A549 (cell line): ENCODE data around the gene UGT3A2.

Source experiments
- CBX8 ChIP-seq: fragments of 200-600 bp; sonication (generic); IDR thresholded peaks from 2 replicates; pipeline ENCODE4 v1.6.1; 2016
- CEBPB ChIP-seq, 2 experiments: fragments of >200 bp in 1 of 2; sonication (Bioruptor Twin) in 1 of 2; formaldehyde crosslinking in 1 of 2; IDR thresholded peaks; 2 replicates each; pipeline ENCODE4 v1.6.1; 2012 to 2016
- CHD4 ChIP-seq: fragments of 200-600 bp; sonication (generic); IDR thresholded peaks from 2 replicates; pipeline ENCODE4 v1.6.1; 2016; ENCODE audit warnings: antibody characterized with exemption, mild to moderate bottlenecking, borderline replicate concordance
- EHMT2 ChIP-seq: fragments of 200-600 bp; sonication (generic); IDR thresholded peaks from 2 replicates; pipeline ENCODE4 v1.6.1; 2016; ENCODE audit warnings: antibody characterized with exemption, low read depth, mild to moderate bottlenecking, moderate library complexity
- EP300 ChIP-seq, 2 experiments: fragments of >200 bp; sonication (Bioruptor Twin); formaldehyde crosslinking; IDR thresholded peaks; 2 replicates in 1 of 2; 3 replicates in 1 of 2; pipeline ENCODE4 v1.6.1; 2016 to 2017
- GATA3 ChIP-seq: IDR thresholded peaks from 2 replicates; pipeline ENCODE4 v1.6.1; 2012; ENCODE audit warnings: borderline replicate concordance
- HDAC2 ChIP-seq: fragments of 200-600 bp; sonication (generic); IDR thresholded peaks from 2 replicates; pipeline ENCODE4 v1.6.1; 2016
- MAZ ChIP-seq: fragments of 150-350 bp; IDR thresholded peaks from 2 replicates; pipeline ENCODE4 v1.6.1; 2014; ENCODE audit warnings: antibody characterized with exemption, low read depth, low read length, borderline replicate concordance
- TF ChIP-seq, protein P1 (sequence below): fragments of >200 bp; sonication (Bioruptor Twin); formaldehyde crosslinking; IDR thresholded peaks from 3 replicates; pipeline ENCODE4 v1.5.1; 2016
- TF ChIP-seq, protein P2 (sequence below): fragments of 450-650 bp; IDR thresholded peaks from 2 replicates; pipeline ENCODE4 v1.6.1; 2014; ENCODE audit warnings: antibody characterized with exemption

DNA sequence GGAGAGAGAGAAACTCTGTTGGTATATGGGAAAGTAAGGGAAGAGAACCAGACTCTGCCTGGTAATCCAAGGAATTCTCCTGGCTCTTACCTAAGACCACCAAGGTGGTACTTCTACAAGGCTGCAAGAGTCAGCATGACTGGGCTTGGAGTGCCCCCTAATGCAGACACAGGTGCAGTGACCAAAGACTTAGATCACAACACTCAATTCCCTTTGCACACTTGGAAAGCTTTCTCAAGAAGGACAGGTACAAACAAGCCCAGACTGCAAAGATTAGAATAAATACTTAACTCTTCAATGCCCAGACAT is 25.2 kb downstream of the UGT3A2 start:
- TF ChIP-seq, protein P1, sequence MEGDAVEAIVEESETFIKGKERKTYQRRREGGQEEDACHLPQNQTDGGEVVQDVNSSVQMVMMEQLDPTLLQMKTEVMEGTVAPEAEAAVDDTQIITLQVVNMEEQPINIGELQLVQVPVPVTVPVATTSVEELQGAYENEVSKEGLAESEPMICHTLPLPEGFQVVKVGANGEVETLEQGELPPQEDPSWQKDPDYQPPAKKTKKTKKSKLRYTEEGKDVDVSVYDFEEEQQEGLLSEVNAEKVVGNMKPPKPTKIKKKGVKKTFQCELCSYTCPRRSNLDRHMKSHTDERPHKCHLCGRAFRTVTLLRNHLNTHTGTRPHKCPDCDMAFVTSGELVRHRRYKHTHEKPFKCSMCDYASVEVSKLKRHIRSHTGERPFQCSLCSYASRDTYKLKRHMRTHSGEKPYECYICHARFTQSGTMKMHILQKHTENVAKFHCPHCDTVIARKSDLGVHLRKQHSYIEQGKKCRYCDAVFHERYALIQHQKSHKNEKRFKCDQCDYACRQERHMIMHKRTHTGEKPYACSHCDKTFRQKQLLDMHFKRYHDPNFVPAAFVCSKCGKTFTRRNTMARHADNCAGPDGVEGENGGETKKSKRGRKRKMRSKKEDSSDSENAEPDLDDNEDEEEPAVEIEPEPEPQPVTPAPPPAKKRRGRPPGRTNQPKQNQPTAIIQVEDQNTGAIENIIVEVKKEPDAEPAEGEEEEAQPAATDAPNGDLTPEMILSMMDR: no peak
- TF ChIP-seq, protein P2, sequence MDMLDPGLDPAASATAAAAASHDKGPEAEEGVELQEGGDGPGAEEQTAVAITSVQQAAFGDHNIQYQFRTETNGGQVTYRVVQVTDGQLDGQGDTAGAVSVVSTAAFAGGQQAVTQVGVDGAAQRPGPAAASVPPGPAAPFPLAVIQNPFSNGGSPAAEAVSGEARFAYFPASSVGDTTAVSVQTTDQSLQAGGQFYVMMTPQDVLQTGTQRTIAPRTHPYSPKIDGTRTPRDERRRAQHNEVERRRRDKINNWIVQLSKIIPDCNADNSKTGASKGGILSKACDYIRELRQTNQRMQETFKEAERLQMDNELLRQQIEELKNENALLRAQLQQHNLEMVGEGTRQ: no peak
- no peak for TF ChIP-seq EP300 (IDR thresholded peaks at IDR 0.05)
- no peak for TF ChIP-seq MAZ
- no peak for TF ChIP-seq CBX8
- no peak for TF ChIP-seq EHMT2
- no peak for TF ChIP-seq GATA3
- no peak for TF ChIP-seq CEBPB (IDR thresholded peaks at IDR 0.05)
- TF ChIP-seq CHD4: no peak
- TF ChIP-seq HDAC2: no peak
